AG10803 (cell line): ENCODE results near the gene TMUB1.
A peak's percentile ranks its signal among the peaks of the same experiment; 100 is the strongest.

Source experiments
- DNase-seq: peaks from one replicate; pipeline ENCODE4 v3.0.0; 2010; ENCODE audit warnings: low read depth
- H3K4me3 ChIP-seq: 2 replicates; pipeline ENCODE4 v1.5.1; 2011; ENCODE audit warnings: mild to moderate bottlenecking, low read length, control low read depth
- TF ChIP-seq, protein P1 (sequence below): conservative IDR thresholded peaks from 2 replicates; pipeline ENCODE4 v1.5.1; 2011; ENCODE audit warnings: mild to moderate bottlenecking, low read length, control low read depth, inconsistent platforms

The TMUB1 gene

GRCh38 chr7:151073990-151074389, 9.3 kb downstream of the TMUB1 start:
- DNase-seq, result no peak
- TF ChIP-seq, protein P1, sequence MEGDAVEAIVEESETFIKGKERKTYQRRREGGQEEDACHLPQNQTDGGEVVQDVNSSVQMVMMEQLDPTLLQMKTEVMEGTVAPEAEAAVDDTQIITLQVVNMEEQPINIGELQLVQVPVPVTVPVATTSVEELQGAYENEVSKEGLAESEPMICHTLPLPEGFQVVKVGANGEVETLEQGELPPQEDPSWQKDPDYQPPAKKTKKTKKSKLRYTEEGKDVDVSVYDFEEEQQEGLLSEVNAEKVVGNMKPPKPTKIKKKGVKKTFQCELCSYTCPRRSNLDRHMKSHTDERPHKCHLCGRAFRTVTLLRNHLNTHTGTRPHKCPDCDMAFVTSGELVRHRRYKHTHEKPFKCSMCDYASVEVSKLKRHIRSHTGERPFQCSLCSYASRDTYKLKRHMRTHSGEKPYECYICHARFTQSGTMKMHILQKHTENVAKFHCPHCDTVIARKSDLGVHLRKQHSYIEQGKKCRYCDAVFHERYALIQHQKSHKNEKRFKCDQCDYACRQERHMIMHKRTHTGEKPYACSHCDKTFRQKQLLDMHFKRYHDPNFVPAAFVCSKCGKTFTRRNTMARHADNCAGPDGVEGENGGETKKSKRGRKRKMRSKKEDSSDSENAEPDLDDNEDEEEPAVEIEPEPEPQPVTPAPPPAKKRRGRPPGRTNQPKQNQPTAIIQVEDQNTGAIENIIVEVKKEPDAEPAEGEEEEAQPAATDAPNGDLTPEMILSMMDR, result no peak
- H3K4me3 ChIP-seq, result no peak overlapping the region

DNA sequence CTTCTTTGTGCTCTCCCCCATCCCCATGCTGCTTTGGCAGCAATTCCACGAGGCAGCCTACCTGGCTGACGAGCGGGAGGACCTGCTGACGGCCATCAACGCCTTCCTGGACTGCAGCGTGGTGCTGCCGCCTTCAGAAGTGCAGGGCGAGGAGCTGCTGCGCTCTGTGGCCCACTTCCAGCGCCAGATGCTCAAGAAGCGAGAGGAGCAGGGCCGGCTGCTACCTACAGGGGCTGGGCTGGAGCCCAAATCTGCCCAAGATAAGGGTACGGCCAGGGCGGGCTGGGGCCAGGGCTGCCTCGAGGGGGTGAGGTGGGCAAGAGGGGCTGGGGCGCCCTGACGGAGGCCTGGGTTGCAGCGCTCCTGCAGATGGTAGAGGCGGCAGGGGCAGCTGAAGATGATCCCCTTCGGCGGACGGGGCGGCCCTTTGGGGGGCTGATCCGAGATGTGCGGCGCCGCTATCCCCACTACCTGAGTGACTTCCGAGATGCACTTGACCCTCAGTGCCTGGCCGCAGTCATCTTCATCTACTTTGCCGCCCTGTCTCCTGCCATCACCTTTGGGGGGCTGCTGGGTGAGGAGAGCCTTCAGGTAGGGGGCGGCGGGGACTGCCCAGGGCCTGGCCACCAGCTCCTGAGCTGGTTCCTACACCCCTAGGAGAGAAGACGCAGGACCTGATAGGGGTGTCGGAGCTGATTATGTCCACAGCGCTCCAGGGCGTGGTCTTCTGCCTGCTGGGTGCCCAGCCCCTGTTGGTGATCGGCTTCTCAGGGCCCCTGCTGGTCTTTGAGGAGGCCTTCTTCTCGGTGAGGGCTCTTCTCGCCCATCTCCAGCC, 12.0 kb downstream of the TMUB1 start:
- no peak overlapping the region for H3K4me3 ChIP-seq
- no peak for DNase-seq
- TF ChIP-seq, protein P1, result no peak

DNA sequence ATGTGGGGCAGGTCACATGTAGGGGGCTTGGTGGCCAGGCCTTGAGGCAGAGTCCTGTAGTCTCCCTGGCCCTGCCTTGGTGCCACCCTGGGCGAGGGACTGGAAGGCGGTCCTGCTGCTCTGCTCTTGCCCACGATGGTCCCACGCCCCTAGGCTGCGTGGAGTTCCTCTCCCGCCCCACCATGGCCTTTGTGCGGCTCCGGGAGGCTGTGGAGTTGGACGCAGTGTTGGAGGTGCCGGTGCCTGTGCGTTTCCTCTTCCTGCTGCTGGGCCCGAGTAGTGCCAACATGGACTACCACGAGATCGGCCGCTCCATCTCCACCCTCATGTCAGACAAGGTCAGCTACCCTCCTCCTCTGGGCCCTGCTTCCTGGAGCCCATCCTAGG, 12.7 kb downstream of the TMUB1 start:
- no peak overlapping the region for H3K4me3 ChIP-seq
- no peak for DNase-seq
- TF ChIP-seq, protein P1, result no peak

DNA sequence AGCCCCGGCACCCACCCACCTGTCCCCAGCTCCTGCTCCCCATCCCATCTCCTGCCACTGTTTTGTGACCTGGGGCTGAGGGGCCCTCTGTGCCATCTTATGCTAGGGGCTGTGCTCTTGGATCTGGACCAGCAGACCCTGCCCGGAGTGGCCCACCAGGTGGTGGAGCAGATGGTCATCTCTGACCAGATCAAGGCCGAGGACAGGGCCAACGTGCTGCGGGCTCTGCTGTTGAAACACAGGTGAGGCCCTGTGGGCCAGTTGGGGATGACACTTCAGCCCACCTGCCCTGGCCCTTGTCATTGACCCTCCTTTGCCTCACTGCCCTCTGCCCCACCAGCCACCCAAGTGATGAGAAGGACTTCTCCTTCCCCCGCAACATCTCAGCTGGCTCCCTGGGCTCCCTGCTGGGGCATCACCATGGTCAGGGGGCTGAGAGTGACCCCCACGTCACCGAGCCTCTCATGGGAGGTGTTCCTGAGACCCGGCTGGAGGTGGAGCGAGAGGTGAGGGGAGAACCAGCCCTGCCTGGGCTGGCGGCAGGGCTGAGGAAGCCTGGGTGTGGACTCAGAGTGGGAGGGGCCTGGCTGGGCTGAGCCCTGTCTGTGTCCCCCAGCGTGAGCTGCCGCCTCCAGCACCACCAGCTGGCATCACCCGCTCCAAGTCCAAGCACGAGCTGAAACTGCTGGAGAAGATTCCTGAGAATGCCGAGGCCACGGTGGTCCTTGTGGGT, 13.3 kb downstream of the TMUB1 start:
- TF ChIP-seq, protein P1, result no peak
- no peak for DNase-seq
- H3K4me3 ChIP-seq, result no peak overlapping the region

DNA sequence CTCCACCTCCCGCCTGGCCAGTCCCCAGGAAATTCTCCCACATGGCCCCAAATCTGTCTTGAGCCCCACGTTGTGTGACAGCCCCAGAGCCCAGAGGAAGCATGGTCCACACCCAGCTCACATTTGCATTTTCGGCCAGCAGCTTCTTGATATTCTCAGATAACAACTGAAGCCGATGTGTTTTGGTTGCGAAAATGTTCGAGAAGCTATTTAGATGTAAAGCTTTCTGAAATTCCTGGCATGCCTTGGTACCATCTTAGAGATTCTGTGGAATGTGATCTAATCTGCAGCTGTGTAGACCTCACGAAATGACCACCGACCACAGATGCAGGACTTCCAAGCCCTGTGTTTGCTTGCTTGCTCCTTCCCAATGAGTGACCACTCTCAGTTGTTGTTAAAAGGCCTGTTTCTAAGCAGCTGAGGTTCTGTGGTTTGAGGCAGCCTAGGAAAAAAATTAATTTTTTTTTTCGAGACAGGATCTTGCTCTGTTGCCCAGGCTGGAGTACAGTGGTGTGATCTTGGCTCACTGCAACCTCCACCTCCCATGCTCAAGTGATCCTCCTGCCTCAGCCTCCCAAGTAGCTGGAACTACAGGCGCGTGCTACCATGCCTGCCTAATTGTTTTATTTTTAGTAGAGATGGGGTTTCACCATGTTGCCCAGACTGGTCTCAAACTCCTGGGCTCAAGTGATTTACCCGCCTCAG, 15.1 kb downstream of the TMUB1 start:
- TF ChIP-seq, protein P1, result no peak
- peak; percentile 80 for DNase-seq
- H3K4me3 ChIP-seq, result no peak overlapping the region

DNA sequence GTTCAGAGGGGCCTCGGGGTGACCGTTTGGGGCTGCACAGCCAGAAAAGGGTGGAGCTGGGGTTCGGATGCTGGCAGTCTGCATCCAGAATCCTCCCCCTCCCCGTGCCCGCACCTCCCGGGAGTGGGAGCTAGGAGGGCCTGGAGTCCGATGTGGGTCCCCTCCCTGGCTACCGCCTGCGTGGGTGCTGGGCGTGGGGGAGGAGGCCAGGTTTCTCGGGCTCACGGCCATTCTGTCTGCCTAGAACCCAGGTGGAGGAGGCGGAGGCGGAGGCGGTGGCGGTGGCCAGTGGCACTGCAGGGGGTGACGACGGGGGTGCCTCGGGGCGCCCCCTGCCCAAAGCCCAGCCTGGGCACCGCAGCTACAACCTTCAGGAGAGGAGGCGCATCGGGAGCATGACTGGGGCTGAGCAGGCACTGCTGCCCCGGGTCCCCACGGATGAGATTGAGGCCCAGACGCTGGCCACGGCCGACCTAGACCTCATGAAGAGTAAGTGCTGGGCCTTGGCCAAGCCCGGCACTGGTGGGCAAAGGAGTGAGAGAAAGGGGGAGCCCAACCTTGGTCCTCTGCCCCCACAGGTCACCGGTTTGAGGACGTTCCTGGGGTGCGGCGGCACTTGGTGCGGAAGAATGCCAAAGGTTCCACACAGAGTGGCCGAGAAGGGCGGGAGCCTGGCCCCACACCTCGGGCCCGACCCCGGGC, 16.9 kb downstream of the TMUB1 start:
- no peak overlapping the region for H3K4me3 ChIP-seq
- TF ChIP-seq, protein P1, result no peak
- no peak for DNase-seq
